Thyroid gland (tissue), 4 donors: ENCODE measurements around the gene SP100. TPM values are rescaled to one million over a fixed set of nuclear protein-coding genes. Genes with fewer than 3 reads are reported as not detected.

Experiments
- DNase-seq, 2 donors: peaks; one replicate each; pipeline ENCODE4 v3.0.0-alpha.2; 2019
- H3K27ac ChIP-seq, 3 donors: fragments of 200-600 bp; sonication (generic); 1 replicate in 2 of 3; 2 replicates in 1 of 3; pipeline ENCODE4 v1.5.1; 2016 to 2019; ENCODE audit warnings: mild to moderate bottlenecking in 1 of 3, moderate library complexity in 1 of 3
- H3K27me3 ChIP-seq: fragments of 200-600 bp; sonication (generic); one replicate; pipeline ENCODE4 v1.5.1; 2019
- H3K36me3 ChIP-seq, 2 donors: fragments of 200-600 bp; sonication (generic); one replicate each; pipeline ENCODE4 v1.5.1; 2016 to 2019
- H3K4me1 ChIP-seq, 2 donors: fragments of 200-600 bp; sonication (generic); one replicate each; pipeline ENCODE4 v1.5.1; 2017 to 2019
- H3K4me3 ChIP-seq, 3 donors: fragments of 200-600 bp; sonication (generic); replicated peaks in 1 of 3; 1 replicate in 2 of 3; 2 replicates in 1 of 3; pipeline ENCODE4 v1.5.1; 2016; ENCODE audit warnings: mild to moderate bottlenecking in 1 of 3
- H3K9me3 ChIP-seq: fragments of 200-600 bp; sonication (generic); one replicate; pipeline ENCODE4 v1.5.1; 2017
- CTCF ChIP-seq, 6 experiments: fragments of 200-600 bp in 3 of 6; fragments of 450-650 bp in 3 of 6; sonication (generic) in 3 of 6; IDR thresholded peaks; one replicate each; pipeline ENCODE4 v1.5.1; 2016 to 2019; ENCODE audit warnings: antibody characterized with exemption in 6 of 6, mild to moderate bottlenecking in 2 of 6, inconsistent platforms in 1 of 6, moderate library complexity in 1 of 6
- POLR2A ChIP-seq, 2 donors: fragments of 450-650 bp; IDR thresholded peaks; one replicate each; pipeline ENCODE4 v1.6.1; 2017; ENCODE audit warnings: antibody characterized with exemption in 2 of 2, mild to moderate bottlenecking in 2 of 2, moderate library complexity in 1 of 2
- WGBS, 2 donors: methylation state at CpG; one replicate each; pipeline ENCODE4 v1.1.5; 2017; 5-methylcytosine and 5-hydroxymethylcytosine counted together
- intact Hi-C: fragments of 100-400 bp; cut with DNase I; formaldehyde crosslinking; loops from one replicate; pipeline ENCODE4 v1.15.1; 2023
- total RNA-seq, 4 donors: library from RNA; depleted of rRNA; stranded (reverse); fragments of >200 nt; gene quantifications; one replicate each; pipeline ENCODE4 v1.2.3, GENCODE V29; 2016

SP100 gene
- total RNA-seq, 4 donors from 2014 or later, result 84.0 to 151 (median 98.0) TPM

- intact Hi-C loops, result no loop called here
- TF ChIP-seq POLR2A (IDR thresholded peaks at IDR 0.05), result no peak
- TF ChIP-seq CTCF (IDR thresholded peaks at IDR 0.05), result no peak
- H3K9me3 ChIP-seq, result no peaks in the 10 kb centered on the region
- H3K36me3 ChIP-seq, result no peaks in the 10 kb centered on the region
- H3K27me3 ChIP-seq, result no peaks in the 10 kb centered on the region
- no peak overlapping the region for H3K4me3 ChIP-seq
- no peak overlapping the region for H3K27ac ChIP-seq
- 25 to 58% methylated on average over 1 of the region's 1 CpG for WGBS, 2 donors
- no peak for DNase-seq
- no peaks in the 10 kb centered on the region for H3K4me1 ChIP-seq
These were observed 141.1 kb downstream of the SP100 start for GRCh38 chr2:230557065-230557464.

GRCh38 chr2:230564805-230565779, 149.1 kb downstream of the SP100 start:
- WGBS, 2 donors, result 61 to 90% methylated on average over 11 of the region's 11 CpGs
- DNase-seq, result no peak
- H3K9me3 ChIP-seq, result no peaks in the 10 kb centered on the region

GRCh38 chr2:230569298-230569697, 153.3 kb downstream of the SP100 start:
- H3K27me3 ChIP-seq, result no peaks in the 10 kb centered on the region
- intact Hi-C loops, result no loop called here
- H3K4me3 ChIP-seq, result no peak overlapping the region
- TF ChIP-seq POLR2A (IDR thresholded peaks at IDR 0.05) (no peak), CTCF (IDR thresholded peaks at IDR 0.05) (no peak)
- 68 to 95% methylated on average over 2 of the region's 2 CpGs for WGBS, 2 donors
- DNase-seq, result no peak
- H3K9me3 ChIP-seq, result no peaks in the 10 kb centered on the region
- no peaks in the 10 kb centered on the region for H3K36me3 ChIP-seq
- H3K27ac ChIP-seq, result no peak overlapping the region
- no peaks in the 10 kb centered on the region for H3K4me1 ChIP-seq

More at GRCh38 chr2:230564805-230565779, 149.1 kb downstream of the SP100 start:
- no peak for TF ChIP-seq POLR2A (IDR thresholded peaks at IDR 0.05)
- TF ChIP-seq CTCF (IDR thresholded peaks at IDR 0.05), result no peak
- Histone ChIP-seq H3K27ac (no peak overlapping the region), H3K4me1 (no peaks in the 10 kb centered on the region), H3K36me3 (no peaks in the 10 kb centered on the region), H3K4me3 (no peak overlapping the region), H3K27me3 (no peaks in the 10 kb centered on the region)
- intact Hi-C loops, result no loop called here

GRCh38 chr2:230570987-230571386, 155.0 kb downstream of the SP100 start:
- intact Hi-C loops, result no loop called here
- H3K36me3 ChIP-seq, result no peaks in the 10 kb centered on the region
- no peak overlapping the region for H3K4me3 ChIP-seq
- DNase-seq, result no peak
- H3K27ac ChIP-seq, result no peak overlapping the region
- no peaks in the 10 kb centered on the region for H3K9me3 ChIP-seq
- TF ChIP-seq CTCF (IDR thresholded peaks at IDR 0.05) (no peak), POLR2A (IDR thresholded peaks at IDR 0.05) (no peak)
- no peaks in the 10 kb centered on the region for H3K4me1 ChIP-seq
- no peaks in the 10 kb centered on the region for H3K27me3 ChIP-seq
- WGBS, 2 donors, result 67% methylated on average over 1 of the region's 1 CpG; no CpG with 5 or more reads in 1 of the 2 donors

- intact Hi-C loops, result no loop called here
- WGBS, 2 donors, result 75 to 78% methylated on average over 9 of the region's 9 CpGs
- no peaks in the 10 kb centered on the region for H3K9me3 ChIP-seq
- no peaks in the 10 kb centered on the region for H3K27me3 ChIP-seq
- no peak overlapping the region for H3K27ac ChIP-seq
- no peaks in the 10 kb centered on the region for H3K36me3 ChIP-seq
- H3K4me3 ChIP-seq, result no peak overlapping the region
- TF ChIP-seq CTCF (IDR thresholded peaks at IDR 0.05) (no peak), POLR2A (IDR thresholded peaks at IDR 0.05) (no peak)
- no peak for DNase-seq
- H3K4me1 ChIP-seq, result no peaks in the 10 kb centered on the region
These were observed 159.8 kb downstream of the SP100 start for GRCh38 chr2:230575642-230576324.
